GM19395 (cell line): Measurements from ENCODE around the gene SERPING1.

Source experiments
- ATAC-seq: cut with Tn5 transposase; IDR thresholded peaks from one replicate; pipeline ENCODE4 v1.9.1; 2021; ENCODE audit warnings: mild to moderate bottlenecking, moderate library complexity; ENCODE audit not compliant: unreplicated experiment

Gene SERPING1

GRCh38 chr11:57638005-57638781 is 40.7 kb downstream of the SERPING1 start:
- peak; percentile 55 for ATAC-seq

DNA sequence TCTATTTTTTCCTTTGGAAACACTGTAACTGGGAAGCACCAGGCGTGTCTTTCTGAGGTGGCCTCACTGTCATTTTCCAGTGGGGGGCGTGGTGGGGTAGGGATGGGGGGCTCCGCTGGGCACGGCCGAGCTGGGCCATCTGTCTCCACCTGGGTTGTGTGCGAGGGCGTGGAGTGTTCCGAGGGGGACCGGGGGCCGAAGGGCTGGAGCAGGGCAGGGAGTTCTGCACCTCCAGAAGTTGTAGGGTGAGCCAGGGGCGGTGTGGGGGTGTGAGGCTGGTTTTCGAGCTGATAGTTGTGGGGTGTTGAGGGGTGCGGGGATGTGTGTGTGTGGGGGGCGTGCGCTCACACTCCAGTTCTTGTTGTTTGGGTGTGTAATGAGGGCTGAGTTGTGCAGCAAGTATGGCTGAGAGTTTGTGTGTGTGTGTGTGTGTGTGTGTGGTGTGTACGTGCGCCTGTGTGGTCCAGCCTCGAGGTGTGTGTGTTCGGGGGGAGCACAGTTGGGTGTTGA is 41.4 kb downstream of the SERPING1 start:
- no peak for ATAC-seq

DNA sequence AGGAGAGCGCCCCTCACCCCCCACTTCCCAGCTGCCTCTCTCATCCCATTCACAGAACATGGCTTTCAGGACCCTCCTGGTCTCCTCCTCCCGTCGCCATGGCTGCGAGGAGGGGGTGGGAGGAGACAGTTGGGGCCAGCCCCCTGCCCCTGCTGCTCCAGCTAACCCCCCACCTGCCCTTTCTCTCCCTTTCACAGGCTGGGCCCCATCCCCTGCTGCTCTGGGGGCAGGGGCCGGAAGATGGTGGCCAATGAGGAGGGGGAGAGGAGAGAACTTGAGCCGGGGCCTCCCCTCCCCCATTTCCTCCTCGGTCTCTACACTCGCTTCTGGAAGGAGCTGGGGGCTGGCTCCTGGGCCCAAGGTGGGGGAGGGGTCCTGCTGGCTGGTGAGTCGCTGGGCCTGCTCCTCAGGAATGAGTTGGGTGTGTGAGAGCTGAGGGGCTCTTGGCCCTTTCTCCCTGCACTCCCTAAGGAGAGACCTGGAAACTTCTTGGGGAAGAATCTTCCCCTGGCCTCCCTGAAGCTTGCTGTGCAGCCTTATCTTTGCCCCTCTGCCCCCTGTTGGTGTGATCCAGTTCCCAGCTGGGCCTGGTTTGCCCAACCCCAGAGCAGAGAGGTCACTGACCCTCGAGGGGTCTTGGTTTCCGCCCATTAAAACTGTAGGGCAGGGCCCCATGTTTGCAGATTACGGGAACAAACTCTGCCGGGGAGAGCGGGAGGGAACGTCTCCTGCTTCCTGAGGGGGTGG is 42.0 kb downstream of the SERPING1 start:
- ATAC-seq, result no peak

DNA sequence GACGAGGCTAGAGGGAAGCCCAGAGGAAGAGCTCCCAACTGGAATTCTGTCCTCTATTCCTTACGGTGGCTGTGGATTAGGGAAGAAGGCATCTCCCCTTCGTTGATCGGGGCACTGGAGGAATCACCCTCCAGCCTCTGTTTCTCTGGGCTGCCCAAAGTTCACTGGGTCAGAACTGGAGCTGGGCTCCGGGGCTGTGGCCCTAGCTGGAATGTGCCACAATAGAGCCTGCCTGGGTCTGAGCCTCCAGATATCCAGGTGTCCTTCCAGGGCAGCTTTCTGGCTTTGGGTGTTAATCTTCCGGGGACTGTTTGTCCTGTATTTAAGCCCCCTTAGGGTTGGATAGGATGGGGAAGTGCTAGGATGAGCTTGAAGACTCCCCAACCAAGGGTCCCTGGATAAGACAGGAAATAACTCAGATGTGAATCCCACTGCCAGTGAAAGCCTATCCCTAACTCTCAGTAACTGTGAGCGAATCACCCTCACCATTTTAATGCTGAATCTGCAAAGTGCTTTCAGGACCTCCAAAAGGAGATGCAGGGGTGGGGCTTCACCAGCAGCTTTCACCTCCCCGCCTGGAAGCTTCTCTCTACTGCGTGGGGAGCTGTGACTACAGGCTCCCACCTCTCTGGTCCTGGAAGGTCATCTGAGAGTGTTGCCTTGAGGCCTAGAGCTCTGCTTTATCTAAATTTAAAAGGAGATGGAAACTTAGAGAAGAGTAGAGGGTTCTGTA is 42.7 kb downstream of the SERPING1 start:
- ATAC-seq, result no peak

GRCh38 chr11:57641011-57641807 is 43.7 kb downstream of the SERPING1 start:
- no peak for ATAC-seq

DNA sequence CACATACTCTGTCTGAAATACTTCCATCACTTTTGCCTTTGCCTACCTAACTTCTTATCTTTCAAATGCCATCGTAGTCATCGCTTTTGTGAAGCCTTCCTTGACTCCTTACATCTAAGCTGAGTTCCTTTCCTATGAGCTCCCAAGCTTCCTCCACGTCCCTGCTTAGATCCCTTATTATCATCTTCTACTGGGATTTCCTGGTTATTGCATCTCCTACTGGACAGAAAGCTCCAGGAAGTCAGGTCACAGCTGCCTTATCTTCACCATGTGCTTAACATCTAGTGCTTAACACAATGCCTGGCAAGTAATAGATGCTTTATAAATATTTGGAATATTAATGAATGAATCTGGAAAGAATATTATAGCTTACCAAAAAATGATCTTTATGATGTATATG is 46.3 kb downstream of the SERPING1 start:
- no peak for ATAC-seq

GRCh38 chr11:57644748-57645688 is 47.5 kb downstream of the SERPING1 start:
- peak; percentile 45 for ATAC-seq

GRCh38 chr11:57645689-57646085 is 48.2 kb downstream of the SERPING1 start:
- no peak for ATAC-seq

DNA sequence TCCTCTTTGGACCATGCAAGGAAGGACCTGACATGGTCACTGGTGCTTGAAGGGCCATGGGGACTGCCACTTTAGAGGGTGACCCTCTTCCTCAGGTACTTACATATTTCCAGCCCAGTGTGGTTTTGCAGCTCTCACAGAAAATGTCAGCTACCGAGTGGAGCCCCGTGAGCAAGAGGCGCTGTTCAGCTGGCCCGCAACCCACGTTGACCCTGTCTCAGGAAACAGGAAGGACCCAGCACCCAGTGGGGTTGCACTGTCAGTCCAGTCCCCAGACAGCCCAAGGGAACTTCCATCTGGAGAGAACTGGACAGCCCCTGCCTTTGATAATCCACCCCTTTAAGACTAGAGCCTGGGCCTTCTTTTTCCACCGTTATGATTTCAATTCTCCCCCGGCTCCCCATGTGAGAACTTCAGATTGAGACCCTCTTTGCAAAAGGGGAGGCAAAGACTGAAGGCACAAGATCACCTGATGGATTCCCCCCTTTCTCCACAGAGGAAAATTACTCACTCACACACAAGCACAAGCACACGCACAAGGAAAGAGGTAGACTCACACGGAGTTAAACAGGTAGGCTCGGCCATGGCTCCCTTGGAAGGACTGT is 48.8 kb downstream of the SERPING1 start:
- ATAC-seq, result no peak

- no peak for ATAC-seq
Measured at GRCh38 chr11:57646799-57647303, 49.4 kb downstream of the SERPING1 start.

DNA sequence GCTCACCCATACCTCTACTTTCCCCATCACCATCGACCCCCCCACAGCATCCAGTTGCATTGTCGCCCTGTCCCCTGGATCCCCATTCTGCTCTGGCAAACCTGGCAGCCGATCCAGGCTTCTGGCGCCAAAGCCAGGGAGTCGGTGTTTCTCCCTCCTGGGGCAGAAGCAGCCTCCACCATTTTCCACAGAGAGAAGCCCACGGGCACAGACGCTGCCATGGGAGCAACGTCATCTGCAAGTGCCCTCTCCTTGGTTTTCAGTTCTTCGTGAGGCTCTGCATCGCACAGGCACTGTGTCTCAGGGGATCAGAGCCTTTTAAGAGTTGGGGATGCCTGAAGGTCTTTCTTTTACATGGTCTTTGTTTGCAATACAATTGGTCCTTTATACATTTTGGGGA is 49.9 kb downstream of the SERPING1 start:
- no peak for ATAC-seq

GRCh38 chr11:57647960-57648800 is 50.7 kb downstream of the SERPING1 start:
- ATAC-seq, result no peak

GRCh38 chr11:57648801-57649735 is 51.6 kb downstream of the SERPING1 start:
- ATAC-seq, result no peak

- no peak for ATAC-seq
Measured at GRCh38 chr11:57649826-57650738, 52.6 kb downstream of the SERPING1 start, which contains the start of gene YPEL4. YPEL4 (minus strand) TSS chr11:57649912; CDS start chr11:57647107, 2,805 bp downstream.

- ATAC-seq, result no peak
Measured at GRCh38 chr11:57650739-57651090, 53.2 kb downstream of the SERPING1 start.

GRCh38 chr11:57651408-57651807 is 53.9 kb downstream of the SERPING1 start:
- ATAC-seq, result no peak
